ENCODE results near the gene OXA1L. TPM values are rescaled to one million over a fixed set of nuclear protein-coding genes. Genes with fewer than 3 reads are reported as not detected.

The OXA1L gene
- total RNA-seq, 1 donor from 2014 or later = 81.2 TPM

- H3K4me3 Mint-ChIP-seq (ENCODE audit: unreplicated experiment) = no peak overlapping the region
- FAIRE-seq = no peak
- Histone ChIP-seq H2AFZ (ENCODE audit: low read depth, low read length) (no peak overlapping the region), H3K27me3 (ENCODE audit: insufficient read depth, low read length) (peaks cover 3% of the 10 kb centered on the region), H3K36me3 (ENCODE audit: insufficient read depth, low read length) (no peaks in the 10 kb centered on the region), H4K20me1 (ENCODE audit: insufficient read depth, low read length) (no peaks in the 10 kb centered on the region), H3K4me3 (ENCODE audit: insufficient read depth, low read depth, low read length) (no peak overlapping the region), H3K9me3 (ENCODE audit: insufficient read depth, low read depth, low read length) (no peaks in the 10 kb centered on the region), H3K9ac (ENCODE audit: low read length) (no peak overlapping the region), H3K27ac (ENCODE audit: low read depth, low read length) (no peak overlapping the region), H3K4me2 (ENCODE audit: low read length) (no peak overlapping the region), H3K4me1 (ENCODE audit: insufficient read depth, low read length) (no peaks in the 10 kb centered on the region), H3K79me2 (ENCODE audit: insufficient read depth, low read length) (no peaks in the 10 kb centered on the region)
- DNase-seq (ENCODE audit: low read depth) = no peak
- TF ChIP-seq CTCF (IDR thresholded peaks at IDR 0.05; ENCODE audit: insufficient read depth, low read depth, low read length) = no peak
- no peak for TF ChIP-seq EZH2 (IDR thresholded peaks at IDR 0.05; ENCODE audit: insufficient read depth, low read length)
- H3K27ac Mint-ChIP-seq (ENCODE audit: unreplicated experiment) = no peak overlapping the region
- peaks cover 8% of the 10 kb centered on the region for H3K27me3 Mint-ChIP-seq (ENCODE audit: low read depth, unreplicated experiment)
- no peaks in the 10 kb centered on the region for H3K36me3 Mint-ChIP-seq (ENCODE audit: low read depth, unreplicated experiment)
- no peaks in the 10 kb centered on the region for H3K4me1 Mint-ChIP-seq (ENCODE audit: low read depth, unreplicated experiment)
- no peaks in the 10 kb centered on the region for H3K9me3 Mint-ChIP-seq (ENCODE audit: unreplicated experiment)
These were observed 18.3 kb upstream of the OXA1L start for GRCh38 chr14:22748206-22748605.

- Histone ChIP-seq H3K4me1 (ENCODE audit: insufficient read depth, low read length) (no peaks in the 10 kb centered on the region), H2AFZ (ENCODE audit: low read depth, low read length) (no peak overlapping the region), H3K36me3 (ENCODE audit: insufficient read depth, low read length) (no peaks in the 10 kb centered on the region), H3K9me3 (ENCODE audit: insufficient read depth, low read depth, low read length) (no peaks in the 10 kb centered on the region), H3K79me2 (ENCODE audit: insufficient read depth, low read length) (no peaks in the 10 kb centered on the region), H3K27ac (ENCODE audit: low read depth, low read length) (no peak overlapping the region), H3K27me3 (ENCODE audit: insufficient read depth, low read length) (peaks cover 3% of the 10 kb centered on the region), H3K9ac (ENCODE audit: low read length) (no peak overlapping the region), H3K4me3 (ENCODE audit: insufficient read depth, low read depth, low read length) (no peak overlapping the region), H4K20me1 (ENCODE audit: insufficient read depth, low read length) (no peaks in the 10 kb centered on the region), H3K4me2 (ENCODE audit: low read length) (no peak overlapping the region)
- no peaks in the 10 kb centered on the region for H3K9me3 Mint-ChIP-seq (ENCODE audit: unreplicated experiment)
- no peaks in the 10 kb centered on the region for H3K4me1 Mint-ChIP-seq (ENCODE audit: low read depth, unreplicated experiment)
- no peak for FAIRE-seq
- H3K4me3 Mint-ChIP-seq (ENCODE audit: unreplicated experiment) = no peak overlapping the region
- peaks cover 8% of the 10 kb centered on the region for H3K27me3 Mint-ChIP-seq (ENCODE audit: low read depth, unreplicated experiment)
- DNase-seq (ENCODE audit: low read depth) = no peak
- H3K27ac Mint-ChIP-seq (ENCODE audit: unreplicated experiment) = no peak overlapping the region
- TF ChIP-seq CTCF (IDR thresholded peaks at IDR 0.05; ENCODE audit: insufficient read depth, low read depth, low read length) (no peak), EZH2 (IDR thresholded peaks at IDR 0.05; ENCODE audit: insufficient read depth, low read length) (no peak)
- H3K36me3 Mint-ChIP-seq (ENCODE audit: low read depth, unreplicated experiment) = no peaks in the 10 kb centered on the region
These were observed 17.8 kb upstream of the OXA1L start for GRCh38 chr14:22748631-22749068.

- H3K9me3 Mint-ChIP-seq (ENCODE audit: unreplicated experiment) = no peaks in the 10 kb centered on the region
- no peak for FAIRE-seq
- no peaks in the 10 kb centered on the region for H3K36me3 Mint-ChIP-seq (ENCODE audit: low read depth, unreplicated experiment)
- Histone ChIP-seq H4K20me1 (ENCODE audit: insufficient read depth, low read length) (no peaks in the 10 kb centered on the region), H3K9ac (ENCODE audit: low read length) (no peak overlapping the region), H3K27me3 (ENCODE audit: insufficient read depth, low read length) (peaks cover 3% of the 10 kb centered on the region), H3K4me2 (ENCODE audit: low read length) (no peak overlapping the region), H3K9me3 (ENCODE audit: insufficient read depth, low read depth, low read length) (no peaks in the 10 kb centered on the region), H3K79me2 (ENCODE audit: insufficient read depth, low read length) (no peaks in the 10 kb centered on the region), H3K36me3 (ENCODE audit: insufficient read depth, low read length) (no peaks in the 10 kb centered on the region), H3K4me3 (ENCODE audit: insufficient read depth, low read depth, low read length) (no peak overlapping the region), H3K27ac (ENCODE audit: low read depth, low read length) (no peak overlapping the region), H2AFZ (ENCODE audit: low read depth, low read length) (no peak overlapping the region), H3K4me1 (ENCODE audit: insufficient read depth, low read length) (no peaks in the 10 kb centered on the region)
- H3K4me1 Mint-ChIP-seq (ENCODE audit: low read depth, unreplicated experiment) = no peaks in the 10 kb centered on the region
- no peak overlapping the region for H3K4me3 Mint-ChIP-seq (ENCODE audit: unreplicated experiment)
- H3K27ac Mint-ChIP-seq (ENCODE audit: unreplicated experiment) = no peak overlapping the region
- H3K27me3 Mint-ChIP-seq (ENCODE audit: low read depth, unreplicated experiment) = peaks cover 8% of the 10 kb centered on the region
- TF ChIP-seq EZH2 (IDR thresholded peaks at IDR 0.05; ENCODE audit: insufficient read depth, low read length) (no peak), CTCF (IDR thresholded peaks at IDR 0.05; ENCODE audit: insufficient read depth, low read depth, low read length) (no peak)
- DNase-seq (ENCODE audit: low read depth) = peak; percentile 45
These were observed 14.1 kb upstream of the OXA1L start for GRCh38 chr14:22752422-22752821.
